HG03039 (cell line): Measurements from ENCODE around the gene PDE3B.
A peak's percentile ranks its signal among the peaks of the same experiment; 100 is the strongest.
"Not testable (repeated sequence)": the region's sequence is repeated elsewhere in the genome, so short reads cannot be mapped to it uniquely, and the experiment has no call there.

Experiments used
- ATAC-seq: cut with Tn5 transposase; IDR thresholded peaks from one replicate; pipeline ENCODE4 v1.9.1; 2021; ENCODE audit warnings: mild to moderate bottlenecking, moderate library complexity; ENCODE audit not compliant: unreplicated experiment

PDE3B gene

DNA sequence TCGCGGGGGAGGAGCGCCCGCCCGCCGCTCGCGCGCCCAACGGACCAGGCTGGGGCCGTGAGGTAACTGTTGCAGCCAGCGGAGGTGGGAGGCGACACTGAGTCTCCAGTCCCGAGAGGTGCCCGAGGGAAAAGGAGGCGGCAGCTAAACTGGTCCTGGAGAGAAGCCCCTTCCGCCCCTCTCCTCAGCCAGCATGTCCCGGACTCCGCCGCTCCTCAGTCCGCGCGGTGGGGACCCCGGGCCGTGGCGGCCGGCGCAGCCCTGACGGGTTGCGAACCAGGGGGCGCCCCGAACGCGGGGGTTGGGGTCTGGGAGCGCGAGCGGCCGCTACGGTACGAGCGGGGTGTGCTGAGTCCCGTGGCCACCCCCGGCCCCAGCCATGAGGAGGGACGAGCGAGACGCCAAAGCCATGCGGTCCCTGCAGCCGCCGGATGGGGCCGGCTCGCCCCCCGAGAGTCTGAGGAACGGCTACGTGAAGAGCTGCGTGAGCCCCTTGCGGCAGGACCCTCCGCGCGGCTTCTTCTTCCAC is at the start of gene PDE3B:
Gene PDE3B (plus strand): TSS at position 108 of the 529 bp plus-strand sequence. CDS start 272 bp downstream, at position 380.
- peak; percentile 68 for ATAC-seq

DNA sequence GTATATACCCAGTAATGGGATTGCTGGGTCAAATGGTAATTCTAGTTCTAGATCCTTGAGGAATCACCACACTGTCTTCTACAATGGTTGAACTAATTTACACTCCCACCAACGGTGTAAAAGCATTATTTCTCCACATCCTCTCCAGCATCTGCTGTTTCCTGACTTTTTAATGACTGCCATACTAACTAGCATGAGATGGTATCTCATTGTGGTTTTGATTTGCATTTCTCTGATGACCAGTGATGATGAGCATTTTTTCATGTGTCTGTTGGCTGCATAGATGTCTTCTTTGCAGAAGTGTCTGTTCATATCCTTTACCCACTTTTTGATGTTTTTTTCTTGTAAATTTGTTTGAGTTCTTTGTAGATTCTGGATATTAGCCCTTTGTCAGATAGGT is 48.3 kb upstream of the PDE3B start:
- ATAC-seq, result not testable (repeated sequence)

- no peak for ATAC-seq
These were observed 35.9 kb upstream of the PDE3B start for GRCh38 chr11:14607713-14608112.

DNA sequence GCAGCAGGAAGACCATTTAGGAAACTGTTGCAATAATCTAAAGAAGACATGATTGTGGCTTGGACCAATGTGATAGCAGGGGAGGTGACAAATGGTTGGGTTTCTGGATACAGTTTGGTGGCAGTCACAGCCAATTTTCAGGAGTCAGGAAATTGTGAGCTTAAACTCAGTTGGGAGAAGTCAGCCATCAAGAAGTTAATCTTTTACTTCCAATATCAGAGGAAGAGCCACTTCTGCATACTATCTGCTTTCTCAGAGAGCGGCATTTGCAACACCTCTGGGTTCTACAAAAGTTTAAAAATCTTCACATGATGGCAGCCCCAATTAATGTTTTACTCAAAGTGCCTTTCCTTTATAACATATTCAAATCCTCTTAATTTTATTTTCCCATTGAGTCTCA is 33.7 kb upstream of the PDE3B start:
- no peak for ATAC-seq

- ATAC-seq, result no peak
These were observed 31.7 kb upstream of the PDE3B start for GRCh38 chr11:14611939-14612338.

- no peak for ATAC-seq
These were observed 30.9 kb upstream of the PDE3B start for GRCh38 chr11:14612694-14613093.

DNA sequence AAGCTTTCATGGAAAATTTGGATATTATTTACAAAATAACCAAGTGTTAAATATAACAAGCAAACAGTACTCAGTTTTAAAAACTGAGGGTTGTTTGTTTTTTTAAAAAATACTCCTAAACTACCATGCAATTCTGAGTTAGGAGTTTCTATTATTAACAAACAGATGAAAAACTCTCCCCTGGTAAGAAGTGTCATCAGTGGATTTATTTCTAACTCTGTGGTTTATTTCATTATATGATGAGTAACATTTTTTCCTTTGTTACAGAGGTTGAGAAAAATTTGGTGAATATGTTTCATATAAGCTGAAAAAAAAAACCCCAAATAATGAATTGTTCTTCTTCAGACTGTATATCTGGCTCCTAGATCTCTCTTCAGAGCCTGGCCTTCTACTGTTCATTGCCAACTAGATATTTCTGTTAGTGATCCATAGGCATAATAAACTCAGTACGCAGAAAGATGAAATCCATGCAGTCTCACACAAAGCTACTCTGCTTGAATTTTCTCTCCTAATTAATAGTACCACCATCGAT is 29.4 kb upstream of the PDE3B start:
- no peak for ATAC-seq

DNA sequence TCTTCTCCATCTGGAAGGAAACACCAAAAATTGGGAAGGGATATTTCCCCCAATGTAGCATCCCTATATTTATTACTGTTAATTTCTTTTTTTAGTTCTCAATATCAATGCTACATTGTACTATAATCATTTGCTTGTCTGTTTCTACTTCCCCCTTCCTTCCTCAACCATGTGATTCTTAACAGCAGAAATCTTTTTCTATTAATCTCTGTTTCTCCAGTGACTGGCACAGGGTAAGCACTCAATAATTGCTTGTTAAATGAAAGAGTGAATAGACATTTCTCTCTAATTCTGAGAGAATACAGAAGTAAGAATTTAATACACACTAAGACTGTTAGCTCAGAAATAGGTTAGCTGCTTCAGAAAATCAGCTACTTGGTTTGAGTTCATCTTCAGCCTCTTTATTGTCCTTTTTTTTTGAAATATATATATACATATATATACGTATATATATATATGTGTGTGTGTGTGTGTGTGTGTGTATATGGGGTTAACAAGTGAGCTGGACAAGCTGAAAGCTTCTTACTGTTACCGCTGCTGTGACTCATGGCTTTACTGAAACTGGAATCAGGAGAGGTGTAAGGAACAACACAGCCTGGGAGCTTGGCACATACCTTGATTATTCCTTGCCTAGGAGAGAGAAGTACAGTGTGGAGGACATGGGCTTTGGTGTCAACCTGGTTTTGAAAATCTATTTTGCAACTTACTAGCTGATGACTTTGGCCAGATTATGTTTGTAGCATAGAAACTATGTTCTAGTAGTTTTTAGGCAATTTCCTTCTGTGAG is 26.2 kb upstream of the PDE3B start:
- no peak for ATAC-seq

DNA sequence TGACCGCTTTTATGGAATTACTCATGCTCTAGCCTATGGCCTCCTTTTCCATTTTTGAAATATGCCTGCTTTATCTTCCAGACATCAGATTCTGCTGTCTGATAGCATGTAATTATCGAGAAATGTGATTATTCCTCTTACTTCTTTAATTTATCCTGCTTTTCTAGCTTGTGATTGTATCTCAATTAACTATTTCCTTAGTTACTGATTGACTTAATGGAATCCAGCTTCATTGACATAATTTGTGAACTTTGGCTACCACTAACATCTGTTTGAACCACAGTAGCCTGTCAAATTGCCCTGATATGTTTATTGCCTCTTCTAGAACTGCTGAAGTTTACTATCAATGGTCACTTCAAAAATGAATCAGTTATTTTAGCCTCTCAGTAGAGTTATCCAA is 25.5 kb upstream of the PDE3B start:
- ATAC-seq, result no peak

GRCh38 chr11:14619603-14620531 is 23.7 kb upstream of the PDE3B start:
- ATAC-seq, result no peak

DNA sequence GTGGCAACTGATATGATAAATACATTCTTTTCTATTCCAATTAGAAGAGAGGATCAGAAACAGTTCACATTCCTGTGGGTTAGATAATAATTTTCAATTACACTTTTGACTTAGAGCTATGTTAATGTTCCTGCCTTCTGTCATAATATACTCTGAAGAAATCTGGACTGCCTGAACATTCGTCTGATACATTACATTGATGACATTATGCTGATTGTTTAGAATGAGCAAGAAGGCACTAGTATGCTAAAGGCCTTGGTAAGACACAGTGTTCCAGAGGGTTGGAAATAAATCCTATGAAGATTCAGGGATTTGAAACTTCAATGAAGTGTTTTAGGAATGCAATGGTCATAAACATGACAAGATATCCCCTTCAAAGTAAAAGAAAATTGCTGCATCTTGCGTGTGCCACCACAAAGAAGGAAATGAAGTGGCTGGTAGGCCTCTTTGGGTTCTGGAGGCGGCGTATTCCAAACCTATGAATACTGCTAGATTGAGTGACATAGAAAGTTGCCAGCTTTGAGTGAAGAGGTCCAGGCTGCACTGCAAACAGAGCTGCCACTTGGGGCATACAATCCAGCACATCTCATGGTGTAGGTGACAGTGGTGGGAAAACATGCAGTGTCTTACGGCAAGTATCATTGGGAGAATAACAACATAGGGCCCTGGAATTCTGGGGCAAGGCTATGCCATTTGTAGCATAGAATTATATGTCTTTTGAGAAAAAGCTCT is 21.2 kb upstream of the PDE3B start:
- ATAC-seq, result no peak

- no peak for ATAC-seq
These were observed 20.6 kb upstream of the PDE3B start for GRCh38 chr11:14623036-14623435.

DNA sequence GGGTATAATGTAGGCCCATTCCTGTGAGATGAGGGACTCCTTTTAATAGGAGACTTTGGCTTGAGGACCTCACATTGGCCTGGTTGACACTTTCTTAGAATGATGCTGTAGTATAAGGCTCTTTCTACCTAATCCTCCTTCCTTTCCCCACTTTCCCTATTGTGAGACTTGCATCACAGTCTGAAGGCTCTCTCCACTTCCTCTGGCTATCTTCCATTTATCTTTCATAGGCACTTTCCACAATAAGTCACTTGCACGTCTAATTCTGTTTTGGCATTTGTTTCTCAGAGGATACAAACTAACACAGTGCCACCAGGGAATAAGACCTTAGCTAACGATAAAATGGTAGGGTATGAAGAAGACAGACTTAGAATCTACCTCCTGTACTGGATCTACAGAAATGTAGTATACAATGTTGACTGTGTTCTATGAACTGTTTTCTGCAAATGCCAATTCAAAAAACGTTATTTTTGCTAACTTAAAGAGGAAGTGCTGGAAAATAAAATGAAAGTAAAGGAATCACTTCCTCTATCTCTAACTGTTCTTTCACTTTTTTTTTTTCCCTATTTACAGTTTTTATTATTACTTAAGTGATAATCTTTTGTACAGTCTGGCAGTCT is 17.9 kb upstream of the PDE3B start:
- ATAC-seq, result no peak

GRCh38 chr11:14626650-14627049 is 17.0 kb upstream of the PDE3B start:
- no peak for ATAC-seq

GRCh38 chr11:14633506-14634224 is 9.9 kb upstream of the PDE3B start:
- not testable (repeated sequence) for ATAC-seq

DNA sequence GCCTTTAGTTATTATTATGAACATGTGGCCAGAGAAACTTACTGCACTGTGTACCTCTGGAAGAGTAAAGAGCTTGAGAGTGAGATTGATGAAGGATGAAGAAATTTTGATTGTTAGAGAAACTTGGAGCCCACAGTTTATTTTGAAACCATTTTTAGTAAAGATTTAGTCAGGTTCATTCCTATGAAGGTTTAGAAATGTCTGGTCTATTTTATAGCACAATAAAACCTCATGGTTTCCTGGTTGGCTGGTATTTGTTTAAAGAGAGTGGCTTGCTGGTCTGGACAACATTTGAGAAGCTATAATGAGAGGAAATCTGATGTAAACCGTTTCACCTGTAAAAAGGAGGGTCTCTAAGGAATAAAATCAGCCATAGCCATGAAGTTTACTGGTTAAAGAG is 8.8 kb upstream of the PDE3B start:
- ATAC-seq, result no peak

DNA sequence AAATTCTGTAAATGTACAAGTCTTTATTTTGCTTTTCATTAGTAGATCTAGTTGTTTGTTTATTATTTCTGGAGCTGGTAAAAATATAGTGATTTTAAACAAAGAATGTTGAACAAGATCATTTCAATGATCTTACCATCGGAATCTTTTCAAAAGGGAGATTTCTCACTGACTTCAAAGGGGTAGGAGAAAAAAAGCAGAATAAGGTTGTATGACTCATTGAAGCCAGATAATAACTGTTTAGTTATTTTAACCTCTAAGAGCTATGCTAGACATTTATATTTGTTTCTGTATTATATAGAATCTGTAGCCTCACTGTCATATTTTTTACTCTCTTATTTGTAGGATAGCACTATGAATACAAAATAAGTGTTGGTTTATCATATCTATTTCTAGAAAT is 8.1 kb upstream of the PDE3B start:
- no peak for ATAC-seq

DNA sequence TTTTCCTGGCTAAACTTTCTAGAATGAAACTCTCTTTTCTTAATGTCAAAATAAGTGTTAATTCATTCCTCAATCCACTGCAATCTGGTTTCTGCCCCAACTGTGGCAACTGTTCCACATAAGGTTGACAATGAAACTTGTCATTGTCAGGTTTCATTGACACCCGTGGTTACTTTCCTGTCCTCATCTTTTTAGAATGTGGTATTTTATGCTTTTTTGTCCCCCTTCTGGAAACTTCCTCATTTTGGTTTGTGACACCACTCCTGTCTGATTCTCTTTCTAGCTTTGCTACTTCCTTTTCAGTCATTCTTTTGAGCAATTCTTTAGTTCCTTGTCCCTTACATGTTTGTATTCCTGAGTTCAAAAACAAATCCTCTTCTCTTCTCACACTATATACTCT is 7.5 kb upstream of the PDE3B start:
- ATAC-seq, result no peak

GRCh38 chr11:14637868-14638409 is 5.7 kb upstream of the PDE3B start:
- ATAC-seq, result no peak
